Muscle layer of duodenum (tissue), 2 donors: Measurements from ENCODE around the gene GRAP2.

Experiments used
- H3K27ac ChIP-seq: one replicate; pipeline ENCODE4 v1.7.0; 2013; ENCODE audit warnings: mild to moderate bottlenecking, low read length
- H3K27me3 ChIP-seq: one replicate; pipeline ENCODE4 v1.7.0; 2013; ENCODE audit warnings: low read depth, mild to moderate bottlenecking, control low read depth, low read length
- H3K36me3 ChIP-seq, 2 donors: one replicate each; pipeline ENCODE4 v1.7.0; 2013; ENCODE audit warnings: low read length in 2 of 2, control low read depth in 1 of 2, mild to moderate bottlenecking in 1 of 2; ENCODE audit not compliant: insufficient read depth in 2 of 2, control insufficient read depth in 1 of 2
- H3K4me1 ChIP-seq, 2 donors: one replicate each; pipeline ENCODE4 v1.7.0; 2013; ENCODE audit warnings: low read length in 2 of 2, mild to moderate bottlenecking in 2 of 2, control low read depth in 1 of 2, moderate library complexity in 1 of 2; ENCODE audit not compliant: insufficient read depth in 2 of 2, control insufficient read depth in 1 of 2
- H3K4me3 ChIP-seq, 2 donors: one replicate each; pipeline ENCODE4 v1.7.0; 2013; ENCODE audit warnings: low read length in 2 of 2, low read depth in 1 of 2, mild to moderate bottlenecking in 1 of 2
- H3K9me3 ChIP-seq, 2 donors: one replicate each; pipeline ENCODE4 v1.7.0; 2013; ENCODE audit warnings: low read length in 2 of 2, control low read depth in 1 of 2, mild to moderate bottlenecking in 1 of 2; ENCODE audit not compliant: control insufficient read depth in 1 of 2
- donor health status: healthy.

Gene GRAP2

GRCh38 chr22:39994041-39994565 lies 93.2 kb downstream of the GRAP2 start:
- Histone ChIP-seq H3K27ac (no peak overlapping the region), H3K36me3 (no peaks in the 10 kb centered on the region), H3K4me3 (no peak overlapping the region), H3K9me3 (no peaks in the 10 kb centered on the region), H3K4me1 (peaks cover 9 to 12% of the 10 kb centered on the region in 2 donors), H3K27me3 (peaks cover 22% of the 10 kb centered on the region)

GRCh38 chr22:39994566-39995392 lies 93.9 kb downstream of the GRAP2 start, which contains the start of gene FAM83F:
Gene FAM83F, plus strand, starts transcription at chr22:39994954. Its CDS starts 89 bp downstream, at chr22:39995043.
- Histone ChIP-seq H3K27me3 (peaks cover 22% of the 10 kb centered on the region), H3K36me3 (no peaks in the 10 kb centered on the region), H3K9me3 (no peaks in the 10 kb centered on the region), H3K4me1 (peaks cover 9 to 12% of the 10 kb centered on the region in 2 donors), H3K4me3 (peak within 1 kb of the TSS; percentile 21 to 44), H3K27ac (no peak within 1 kb of the TSS)

GRCh38 chr22:39995393-39996252 lies 94.7 kb downstream of the GRAP2 start:
- H3K4me1 ChIP-seq: peaks cover 9 to 12% of the 10 kb centered on the region in 2 donors
- no peak overlapping the region for H3K27ac ChIP-seq

GRCh38 chr22:39996732-39997131 lies 95.8 kb downstream of the GRAP2 start:
- Histone ChIP-seq H3K4me1 (peaks cover 9 to 12% of the 10 kb centered on the region in 2 donors), H3K27ac (no peak overlapping the region), H3K36me3 (no peaks in the 10 kb centered on the region), H3K27me3 (peaks cover 22% of the 10 kb centered on the region), H3K4me3 (no peak overlapping the region), H3K9me3 (no peaks in the 10 kb centered on the region)

More at GRCh38 chr22:39995393-39996252, 94.7 kb downstream of the GRAP2 start:
- Histone ChIP-seq H3K36me3 (no peaks in the 10 kb centered on the region), H3K27me3 (peaks cover 22% of the 10 kb centered on the region), H3K4me3 (peak overlapping the region in 1 of 2 donors; percentile 21), H3K9me3 (no peaks in the 10 kb centered on the region)

- H3K27ac ChIP-seq: no peak overlapping the region
- H3K27me3 ChIP-seq: peaks cover 22% of the 10 kb centered on the region
- H3K9me3 ChIP-seq: no peaks in the 10 kb centered on the region
- peaks cover 9 to 12% of the 10 kb centered on the region in 2 donors for H3K4me1 ChIP-seq
- no peak overlapping the region for H3K4me3 ChIP-seq
- no peaks in the 10 kb centered on the region for H3K36me3 ChIP-seq
These were observed 96.5 kb downstream of the GRAP2 start for GRCh38 chr22:39997421-39997820.

GRCh38 chr22:39997939-39998726 lies 97.2 kb downstream of the GRAP2 start:
- peaks cover 9 to 12% of the 10 kb centered on the region in 2 donors for H3K4me1 ChIP-seq
- H3K4me3 ChIP-seq: no peak overlapping the region
- H3K9me3 ChIP-seq: no peaks in the 10 kb centered on the region
- no peak overlapping the region for H3K27ac ChIP-seq
- H3K36me3 ChIP-seq: no peaks in the 10 kb centered on the region
- H3K27me3 ChIP-seq: peaks cover 22% of the 10 kb centered on the region

- Histone ChIP-seq H3K4me3 (no peak overlapping the region), H3K27me3 (peaks cover 15% of the 10 kb centered on the region), H3K27ac (no peak overlapping the region)
These were observed 98.4 kb downstream of the GRAP2 start for GRCh38 chr22:39999144-39999757.

GRCh38 chr22:40000171-40000570 lies 99.3 kb downstream of the GRAP2 start:
- Histone ChIP-seq H3K4me3 (no peak overlapping the region), H3K9me3 (no peaks in the 10 kb centered on the region), H3K27me3 (peaks cover 14% of the 10 kb centered on the region), H3K36me3 (no peaks in the 10 kb centered on the region), H3K4me1 (peaks cover 9% of the 10 kb centered on the region in 2 donors), H3K27ac (no peak overlapping the region)

More at GRCh38 chr22:39999144-39999757, 98.4 kb downstream of the GRAP2 start:
- peaks cover 9 to 12% of the 10 kb centered on the region in 2 donors for H3K4me1 ChIP-seq
- no peaks in the 10 kb centered on the region for H3K36me3 ChIP-seq
- H3K9me3 ChIP-seq: no peaks in the 10 kb centered on the region

- H3K36me3 ChIP-seq: no peaks in the 10 kb centered on the region
- H3K9me3 ChIP-seq: no peaks in the 10 kb centered on the region
- H3K4me1 ChIP-seq: peaks cover 9% of the 10 kb centered on the region in 2 donors
- no peak overlapping the region for H3K4me3 ChIP-seq
- no peak overlapping the region for H3K27ac ChIP-seq
- H3K27me3 ChIP-seq: peaks cover 5% of the 10 kb centered on the region
These were observed 100.2 kb downstream of the GRAP2 start for GRCh38 chr22:40001106-40001505.

GRCh38 chr22:40001800-40002577 lies 101.1 kb downstream of the GRAP2 start:
- peaks cover 4% of the 10 kb centered on the region for H3K27me3 ChIP-seq
- no peak overlapping the region for H3K27ac ChIP-seq
- no peak overlapping the region for H3K4me3 ChIP-seq

More at GRCh38 chr22:40001800-40002577, 101.1 kb downstream of the GRAP2 start:
- H3K36me3 ChIP-seq: no peaks in the 10 kb centered on the region
- no peaks in the 10 kb centered on the region for H3K9me3 ChIP-seq
- H3K4me1 ChIP-seq: peaks cover 4 to 9% of the 10 kb centered on the region in 2 donors
